ENCODE data around the gene SH3BGRL2.
"Not testable (repeated sequence)": the region's sequence is repeated elsewhere in the genome, so short reads cannot be mapped to it uniquely, and the experiment has no call there.

The SH3BGRL2 gene

GRCh38 chr6:79704200-79704599, 73.1 kb downstream of the SH3BGRL2 start:
- DNase-seq: no peak

GRCh38 chr6:79705456-79705995, 74.4 kb downstream of the SH3BGRL2 start:
- DNase-seq: no peak

GRCh38 chr6:79706527-79706926, 75.4 kb downstream of the SH3BGRL2 start:
- no peak for DNase-seq

- DNase-seq: no peak
These were observed 76.5 kb downstream of the SH3BGRL2 start for GRCh38 chr6:79707621-79708020.

GRCh38 chr6:79708095-79708791, 77.1 kb downstream of the SH3BGRL2 start:
- no peak for DNase-seq

GRCh38 chr6:79710127-79710526, 79.0 kb downstream of the SH3BGRL2 start:
- DNase-seq: no peak

- no peak for DNase-seq
These were observed 80.0 kb downstream of the SH3BGRL2 start for GRCh38 chr6:79711167-79711566.

GRCh38 chr6:79712144-79712543, 81.0 kb downstream of the SH3BGRL2 start:
- DNase-seq: no peak

- no peak for DNase-seq
These were observed 81.5 kb downstream of the SH3BGRL2 start for GRCh38 chr6:79712616-79713135.

- DNase-seq: peak; percentile 11
These were observed 82.7 kb downstream of the SH3BGRL2 start for GRCh38 chr6:79713701-79714322.

- no peak for DNase-seq
These were observed 86.9 kb downstream of the SH3BGRL2 start for GRCh38 chr6:79717989-79718388.

- DNase-seq: no peak
These were observed 87.5 kb downstream of the SH3BGRL2 start for GRCh38 chr6:79718509-79719247.

- DNase-seq: no peak
These were observed 88.3 kb downstream of the SH3BGRL2 start for GRCh38 chr6:79719248-79719960.

GRCh38 chr6:79724816-79725215, 93.7 kb downstream of the SH3BGRL2 start:
- no peak for DNase-seq

GRCh38 chr6:79731471-79731870, 100.3 kb downstream of the SH3BGRL2 start:
- no peak for DNase-seq

GRCh38 chr6:79733388-79733787, 102.3 kb downstream of the SH3BGRL2 start:
- DNase-seq: no peak

- no peak for DNase-seq
These were observed 103.2 kb downstream of the SH3BGRL2 start for GRCh38 chr6:79734374-79734773.

- no peak for DNase-seq
These were observed 104.1 kb downstream of the SH3BGRL2 start for GRCh38 chr6:79735183-79735582.

- DNase-seq: no peak
These were observed 106.0 kb downstream of the SH3BGRL2 start for GRCh38 chr6:79737172-79737571.

- DNase-seq: no peak
These were observed 110.9 kb downstream of the SH3BGRL2 start for GRCh38 chr6:79742030-79742429.

GRCh38 chr6:79745282-79745681, 114.2 kb downstream of the SH3BGRL2 start:
- not testable (repeated sequence) for DNase-seq

- DNase-seq: not testable (repeated sequence)
These were observed 115.2 kb downstream of the SH3BGRL2 start for GRCh38 chr6:79746325-79746724.

GRCh38 chr6:79750806-79751205, 119.7 kb downstream of the SH3BGRL2 start:
- no peak for DNase-seq
